ENCODE results near the gene VAC14.

GRCh38 chr16:70726892-70727361 lies 74.0 kb downstream of the VAC14 start:
- TF ChIP-seq CTCF (IDR thresholded peaks at IDR 0.05; ENCODE audit: insufficient read depth, low read length) (no peak), GABPA (IDR thresholded peaks at IDR 0.05; ENCODE audit: low read depth) (no peak)
